ENCODE data around the gene RUNX2.

DNA sequence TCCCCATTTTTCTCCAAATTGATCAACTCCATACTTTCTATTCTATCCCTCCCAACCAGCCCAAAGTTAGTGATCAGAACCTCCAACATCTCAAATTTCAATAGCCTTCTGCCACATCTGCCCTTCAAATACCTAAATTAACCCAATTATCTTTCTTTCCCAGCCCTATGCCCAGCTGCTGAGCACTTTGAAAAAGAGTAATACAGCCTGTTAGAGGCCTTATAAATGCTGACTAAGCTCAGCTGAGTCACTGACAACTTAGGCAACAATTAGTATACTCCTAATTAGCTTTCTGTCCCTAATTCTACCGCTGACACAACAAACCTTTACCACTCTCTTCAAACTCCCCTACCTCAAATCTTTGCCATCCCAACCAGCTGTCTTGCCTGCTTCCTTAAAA lies 23.5 kb downstream of the RUNX2 start:
- TF ChIP-seq EZH2 (IDR thresholded peaks at IDR 0.05; ENCODE audit: borderline replicate concordance, low read length), result no peak
- TF ChIP-seq, protein P1, sequence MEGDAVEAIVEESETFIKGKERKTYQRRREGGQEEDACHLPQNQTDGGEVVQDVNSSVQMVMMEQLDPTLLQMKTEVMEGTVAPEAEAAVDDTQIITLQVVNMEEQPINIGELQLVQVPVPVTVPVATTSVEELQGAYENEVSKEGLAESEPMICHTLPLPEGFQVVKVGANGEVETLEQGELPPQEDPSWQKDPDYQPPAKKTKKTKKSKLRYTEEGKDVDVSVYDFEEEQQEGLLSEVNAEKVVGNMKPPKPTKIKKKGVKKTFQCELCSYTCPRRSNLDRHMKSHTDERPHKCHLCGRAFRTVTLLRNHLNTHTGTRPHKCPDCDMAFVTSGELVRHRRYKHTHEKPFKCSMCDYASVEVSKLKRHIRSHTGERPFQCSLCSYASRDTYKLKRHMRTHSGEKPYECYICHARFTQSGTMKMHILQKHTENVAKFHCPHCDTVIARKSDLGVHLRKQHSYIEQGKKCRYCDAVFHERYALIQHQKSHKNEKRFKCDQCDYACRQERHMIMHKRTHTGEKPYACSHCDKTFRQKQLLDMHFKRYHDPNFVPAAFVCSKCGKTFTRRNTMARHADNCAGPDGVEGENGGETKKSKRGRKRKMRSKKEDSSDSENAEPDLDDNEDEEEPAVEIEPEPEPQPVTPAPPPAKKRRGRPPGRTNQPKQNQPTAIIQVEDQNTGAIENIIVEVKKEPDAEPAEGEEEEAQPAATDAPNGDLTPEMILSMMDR (IDR thresholded peaks at IDR 0.05; ENCODE audit: low read length), result no peak

Data from OCI-LY1 (cell line).